ENCODE data around the gene THOC5.
A peak's percentile ranks its signal among the peaks of the same experiment; 100 is the strongest.

The THOC5 gene

DNA sequence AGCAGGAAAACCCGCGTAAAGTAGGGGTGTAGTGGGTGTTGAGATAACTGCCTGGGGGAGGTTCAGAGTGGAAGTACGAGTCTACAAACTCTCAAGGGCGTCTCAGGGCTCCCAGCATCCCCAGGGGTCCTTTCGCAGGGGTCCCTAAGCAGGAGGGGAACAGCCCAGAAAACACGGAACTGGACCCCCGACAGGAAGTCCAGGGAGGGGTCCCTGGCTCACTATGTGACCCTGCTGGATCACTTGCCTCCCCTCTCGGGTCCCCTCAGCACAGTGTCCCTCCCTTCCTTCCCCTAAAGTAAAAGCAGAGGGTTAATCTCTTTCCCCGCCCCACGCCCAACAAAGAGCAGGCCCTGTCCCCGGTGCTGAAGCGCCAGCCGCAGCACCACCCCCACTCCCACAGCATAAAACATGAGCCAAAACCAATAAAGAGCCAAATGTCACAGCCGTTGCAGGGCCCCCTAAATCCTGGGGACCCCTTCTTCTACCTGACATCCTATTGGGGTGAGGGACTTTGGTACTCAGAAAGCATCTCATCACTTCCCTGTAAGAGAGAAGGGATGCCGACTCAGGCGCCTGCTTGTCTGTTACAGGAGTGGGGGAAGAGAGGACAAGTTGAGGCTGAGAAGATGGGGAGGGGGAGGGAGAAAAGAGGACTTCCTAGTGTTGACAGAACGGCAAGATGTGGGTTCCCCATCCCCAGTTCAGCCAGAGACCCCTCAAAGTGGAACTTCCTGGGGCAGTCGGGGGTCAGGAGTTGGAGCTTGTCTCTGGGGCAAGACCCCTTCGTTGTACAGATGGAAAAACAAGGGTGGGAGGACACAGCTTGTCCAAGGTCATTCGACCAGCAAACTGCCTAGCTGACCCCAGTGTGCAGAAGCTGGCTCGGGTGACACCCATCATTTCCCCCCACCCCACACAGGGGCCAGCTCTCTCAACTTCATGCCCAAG, 75.0 kb downstream of the THOC5 start:
- no peak for DNase-seq (ENCODE audit: extremely low read depth in 1 of 2, low read depth in 1 of 2)

DNA sequence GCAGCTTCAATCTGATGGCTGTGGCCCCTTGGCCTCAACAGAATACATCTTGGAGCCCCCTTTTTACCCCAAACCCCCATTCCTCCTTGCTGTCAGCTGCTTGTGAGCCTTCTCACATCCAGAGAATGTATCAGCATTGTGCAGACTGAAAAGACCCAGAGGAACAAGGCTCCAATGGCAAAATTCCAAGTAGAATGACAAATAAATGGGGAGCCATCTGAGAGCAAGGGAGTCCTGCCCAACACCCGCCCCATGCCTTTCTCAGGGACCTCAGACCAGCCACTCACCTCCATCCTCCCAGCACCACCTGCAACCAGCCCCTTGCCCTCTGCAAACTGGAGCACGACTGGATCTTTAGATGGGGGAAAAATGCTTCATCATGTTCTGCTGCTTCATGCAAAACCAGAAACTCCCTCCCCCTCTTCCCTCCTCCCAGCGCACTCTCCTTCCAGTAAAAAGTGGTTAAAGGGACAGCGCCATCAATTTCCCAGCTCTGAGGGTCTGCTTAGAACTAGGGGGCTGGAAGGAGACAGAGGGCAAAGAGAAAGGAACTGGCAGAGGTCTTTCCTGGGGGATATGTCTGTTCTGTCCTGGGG, 75.7 kb downstream of the THOC5 start:
- DNase-seq (ENCODE audit: extremely low read depth in 1 of 2, low read depth in 1 of 2), result no peak

DNA sequence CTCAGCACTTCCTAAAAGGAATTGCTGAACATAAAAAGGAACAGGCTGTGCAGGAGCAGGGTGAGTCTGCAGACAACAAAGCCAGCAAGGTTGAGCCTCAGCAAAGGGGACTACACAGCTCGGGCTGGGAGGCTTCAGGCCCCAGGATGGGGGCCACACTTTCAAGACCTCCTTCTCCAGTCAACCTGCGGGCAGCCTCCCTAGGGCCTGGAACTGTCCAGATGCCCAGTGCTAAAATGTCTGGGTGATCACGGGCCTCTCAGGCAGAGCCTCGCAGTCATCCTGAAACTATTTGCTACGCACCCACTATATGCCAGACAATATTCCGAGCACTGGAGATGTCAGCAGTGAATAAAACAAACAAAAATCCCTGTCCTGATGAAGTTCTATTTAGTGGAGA, 77.4 kb downstream of the THOC5 start:
- DNase-seq (ENCODE audit: extremely low read depth in 1 of 2, low read depth in 1 of 2), result no peak

DNA sequence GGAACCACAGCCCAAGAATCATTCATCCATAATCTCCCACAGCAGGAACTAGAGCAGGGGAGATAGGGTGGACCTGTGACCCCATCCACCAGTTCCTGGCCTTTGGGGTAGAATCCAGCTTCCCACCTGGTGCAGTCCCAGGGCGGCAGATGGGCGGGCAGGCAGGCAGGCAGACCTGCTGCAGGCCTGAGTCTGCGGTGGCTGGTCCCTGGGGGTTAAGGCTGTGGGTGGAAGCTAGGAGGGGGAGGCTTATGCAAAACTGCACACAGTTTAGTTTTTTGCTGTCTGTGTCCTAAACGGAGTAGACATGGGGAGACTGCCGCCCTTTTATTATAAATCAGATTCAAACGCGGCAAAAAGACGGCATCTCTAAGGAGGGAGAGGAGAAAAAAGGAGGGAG, 78.0 kb downstream of the THOC5 start:
- DNase-seq (ENCODE audit: extremely low read depth in 1 of 2, low read depth in 1 of 2), result no peak

DNA sequence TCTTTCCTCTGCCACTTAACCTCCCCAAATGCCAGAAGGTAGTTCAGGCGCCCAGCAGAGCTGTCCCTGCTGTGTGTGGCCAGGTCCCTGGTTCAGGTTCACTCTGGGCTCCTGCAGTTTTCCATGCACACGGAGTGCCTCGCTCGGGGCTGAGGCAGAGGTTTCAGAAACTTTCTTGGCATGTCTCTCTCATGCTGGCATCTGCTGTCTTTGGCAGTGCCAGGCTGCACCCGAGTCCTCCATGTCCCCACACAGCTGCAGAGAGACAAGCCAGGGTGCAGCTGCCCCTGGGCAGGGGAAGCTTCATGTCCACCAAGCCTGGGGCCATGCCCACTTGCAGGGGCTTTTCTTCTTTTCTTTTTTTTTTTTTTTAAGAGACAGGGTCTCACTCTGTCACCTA, 80.6 kb downstream of the THOC5 start:
- DNase-seq (ENCODE audit: extremely low read depth in 1 of 2, low read depth in 1 of 2), result no peak

DNA sequence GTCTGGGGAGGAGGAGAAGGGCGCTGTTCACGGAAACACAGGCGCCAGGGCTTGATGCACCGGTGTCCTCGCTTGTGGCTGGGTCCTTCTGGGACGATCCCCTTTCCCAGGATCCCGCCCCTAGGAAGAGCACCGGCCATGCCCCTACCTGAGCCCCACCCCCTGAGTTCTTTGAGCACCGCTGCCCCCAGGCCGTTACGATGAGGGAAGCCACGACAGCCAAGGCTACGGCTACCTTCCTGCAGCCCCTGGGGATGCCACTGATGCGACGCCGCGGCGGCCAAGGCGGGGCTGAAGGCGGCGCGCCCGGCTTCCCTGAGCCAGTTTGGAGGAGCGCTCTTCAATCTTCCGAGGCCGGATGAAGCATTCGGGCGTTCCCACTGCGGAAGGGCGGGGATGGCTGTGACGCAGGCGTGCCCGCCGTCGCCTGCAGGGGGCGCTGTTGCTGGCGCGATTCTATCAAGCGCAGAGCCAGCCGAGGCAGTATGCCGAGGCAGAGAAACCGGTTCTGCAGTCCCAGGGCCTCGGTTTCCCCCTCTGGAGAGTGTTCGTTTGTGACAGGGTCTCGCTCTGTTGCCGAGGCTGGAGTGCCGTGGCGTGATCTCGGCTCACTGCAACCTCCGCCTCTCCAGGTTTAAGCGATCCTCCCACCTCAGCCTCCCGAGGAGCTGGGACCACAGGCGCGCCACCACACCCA, 83.2 kb downstream of the THOC5 start:
- DNase-seq (ENCODE audit: extremely low read depth in 1 of 2, low read depth in 1 of 2), result peak; percentile 39 to 51

DNA sequence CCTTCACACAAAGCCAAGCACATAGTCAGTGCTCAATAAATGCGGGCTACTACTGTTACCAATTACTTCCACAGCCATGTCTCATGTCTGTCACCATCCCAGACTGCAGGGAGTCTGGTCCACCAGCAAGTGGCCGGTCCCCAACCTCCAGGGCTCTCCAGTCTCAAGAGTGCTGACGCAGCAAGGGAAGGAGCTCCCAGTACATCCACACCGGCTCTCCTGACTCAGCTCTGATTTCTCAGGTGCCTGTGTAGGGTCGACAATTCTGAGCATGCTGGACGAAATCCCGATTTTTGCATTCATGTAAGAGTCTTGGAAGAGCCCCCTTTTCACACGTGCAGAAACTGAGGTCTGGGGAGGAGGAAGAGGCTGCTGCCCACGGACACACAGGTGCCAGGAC, 83.8 kb downstream of the THOC5 start:
- no peak for DNase-seq (ENCODE audit: extremely low read depth in 1 of 2, low read depth in 1 of 2)

DNA sequence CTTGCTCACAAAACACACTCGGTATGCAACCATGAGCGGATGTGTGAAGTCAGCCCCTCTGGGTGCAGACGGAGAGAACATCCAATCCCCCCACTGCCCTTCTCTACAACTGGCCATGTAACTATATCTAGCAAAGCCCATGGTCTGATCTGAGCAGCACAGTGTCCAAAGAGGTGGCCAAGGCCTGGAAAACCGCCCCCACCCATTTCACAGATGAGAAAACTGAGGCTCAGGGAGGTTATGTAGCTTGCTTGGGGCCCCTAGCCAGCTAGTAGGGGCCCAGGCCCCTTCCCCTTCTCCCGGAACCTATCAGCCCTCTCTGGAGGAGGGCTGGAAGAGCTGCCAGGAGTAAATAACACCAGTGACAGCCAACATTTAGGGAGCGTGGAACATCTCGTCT, 89.0 kb downstream of the THOC5 start:
- DNase-seq (ENCODE audit: extremely low read depth in 1 of 2, low read depth in 1 of 2), result no peak

DNA sequence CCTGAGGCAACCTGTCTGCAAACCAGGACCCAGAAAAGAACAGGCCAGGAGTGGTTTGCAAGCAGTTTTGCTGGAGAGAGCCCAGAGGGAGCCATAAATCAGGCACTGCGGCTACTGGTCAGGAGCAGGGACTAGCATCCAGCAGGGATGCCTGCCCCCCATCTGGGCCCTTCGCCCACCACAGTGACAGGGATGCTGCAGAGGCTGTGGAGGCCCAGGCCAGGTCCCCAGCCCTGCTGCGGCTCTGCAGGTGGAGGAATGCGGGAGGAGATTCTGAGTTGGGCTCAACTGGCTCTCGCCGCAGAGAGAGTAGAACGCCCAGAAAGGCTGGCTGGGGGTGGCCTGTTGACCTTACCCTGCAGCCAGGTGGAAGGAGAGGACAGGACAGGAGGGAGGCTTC, 89.9 kb downstream of the THOC5 start:
- no peak for DNase-seq (ENCODE audit: extremely low read depth in 1 of 2, low read depth in 1 of 2)

DNA sequence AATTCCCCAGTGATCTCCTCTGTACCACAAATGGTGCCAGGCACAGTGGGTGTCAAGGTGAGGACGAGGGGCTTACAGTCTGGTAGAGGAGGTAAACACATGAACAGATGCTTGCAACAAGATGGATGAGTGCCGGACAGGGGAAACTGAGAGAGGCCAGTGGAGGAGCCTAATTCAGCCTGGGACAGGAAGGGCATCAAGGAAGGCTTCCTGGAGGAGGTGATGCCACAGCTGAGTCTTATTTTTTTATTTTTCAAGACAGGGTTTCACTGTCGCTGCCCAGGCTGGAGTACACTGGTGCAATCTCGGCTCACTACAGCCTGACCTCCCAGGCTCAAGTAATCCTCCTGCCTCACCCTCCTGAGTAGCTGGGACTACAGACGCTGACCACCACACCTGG, 92.3 kb downstream of the THOC5 start:
- DNase-seq (ENCODE audit: extremely low read depth in 1 of 2, low read depth in 1 of 2), result no peak

DNA sequence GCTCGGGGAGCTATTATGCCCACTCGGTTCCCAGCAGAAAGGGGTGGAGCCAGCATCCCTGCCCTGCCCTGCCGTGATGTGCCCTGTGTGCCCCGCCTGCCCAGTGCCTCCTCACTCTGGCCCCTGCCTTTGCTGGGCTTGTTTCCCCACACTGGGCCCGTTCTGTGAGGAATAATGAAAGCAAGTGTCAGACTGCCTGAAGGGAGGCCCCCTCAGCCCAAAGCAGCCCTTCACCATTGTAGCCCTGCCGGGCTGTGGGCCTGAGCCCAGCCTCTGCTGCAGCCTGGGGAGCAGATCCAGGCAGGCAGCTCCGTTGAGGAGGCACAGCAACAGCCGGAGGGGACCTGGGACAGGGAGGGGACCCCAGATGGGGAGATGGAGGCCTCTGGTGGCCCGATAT, 93.8 kb downstream of the THOC5 start:
- DNase-seq (ENCODE audit: extremely low read depth in 1 of 2, low read depth in 1 of 2), result no peak

DNA sequence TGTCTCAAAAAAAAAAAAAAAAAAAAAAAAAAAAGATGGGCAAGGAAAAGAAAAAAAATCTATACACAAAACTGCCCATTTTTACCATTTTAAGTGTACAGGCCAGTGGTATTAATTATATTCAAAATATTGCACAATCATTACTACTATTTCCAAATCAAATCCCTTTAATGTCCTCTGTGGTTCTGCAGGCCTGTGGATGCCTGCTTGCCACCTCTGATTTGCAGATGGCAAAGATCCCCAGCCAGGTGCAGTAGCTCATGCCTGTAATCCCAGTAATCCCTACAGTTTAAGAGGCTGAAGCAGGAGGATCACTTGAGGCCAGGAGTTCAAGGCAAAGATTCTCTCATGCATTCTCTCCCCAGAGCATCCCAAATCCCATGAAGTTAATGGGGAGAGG, 95.0 kb downstream of the THOC5 start:
- no peak for DNase-seq (ENCODE audit: extremely low read depth in 1 of 2, low read depth in 1 of 2)

DNA sequence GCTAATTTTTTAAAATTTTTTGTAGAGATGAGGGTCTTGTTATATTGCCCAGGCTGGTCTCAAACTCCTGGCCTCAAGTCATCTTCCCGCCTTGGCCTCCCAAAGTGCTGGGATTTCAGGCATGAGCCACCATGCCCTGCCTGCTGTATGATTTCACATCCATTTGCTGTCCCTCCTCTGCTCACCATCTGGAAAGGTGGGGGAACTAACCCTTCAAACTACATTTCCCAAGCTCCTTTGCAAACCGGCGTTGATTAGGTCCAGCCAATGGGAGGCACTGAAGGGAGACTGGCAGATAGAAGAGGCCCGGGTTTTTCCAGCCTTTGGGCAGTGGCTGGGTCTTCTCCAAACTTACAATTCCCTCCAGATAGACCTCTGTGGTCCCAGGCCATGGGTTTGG, 95.8 kb downstream of the THOC5 start:
- DNase-seq (ENCODE audit: extremely low read depth in 1 of 2, low read depth in 1 of 2), result peak in 1 of 2 donors; percentile 8

DNA sequence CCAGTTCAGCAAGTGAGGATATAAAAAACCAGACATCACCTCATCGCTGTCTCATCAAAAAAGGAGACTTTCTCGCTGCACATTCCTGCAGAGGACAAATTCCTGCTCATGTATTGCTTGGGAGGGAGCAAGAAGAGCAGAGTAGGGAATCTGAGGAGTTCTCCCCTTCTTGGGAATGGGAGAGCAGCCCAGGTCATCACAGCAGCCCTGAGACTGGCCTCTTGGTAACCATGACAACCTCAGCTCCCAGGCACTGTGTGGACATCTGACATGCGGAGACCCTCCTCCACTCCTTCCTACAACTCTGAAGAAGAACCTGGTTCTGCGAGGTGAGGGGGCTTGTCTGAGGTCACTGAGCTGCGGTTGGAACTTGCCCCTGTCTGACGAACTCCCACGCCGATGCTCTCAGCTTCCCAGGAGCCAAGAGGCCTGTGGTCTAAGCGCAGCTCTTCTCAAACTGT, 97.3 kb downstream of the THOC5 start:
- no peak for DNase-seq (ENCODE audit: extremely low read depth in 1 of 2, low read depth in 1 of 2)

Measured in stimulated activated CD8-positive, alpha-beta memory T cell treated with anti-CD3 and anti-CD28 coated beads, Interleukin-7, amount 100 ng/mL, for 48 hours (primary cell).